ENCODE measurements around the gene MARCHF2.

The MARCHF2 gene

DNA sequence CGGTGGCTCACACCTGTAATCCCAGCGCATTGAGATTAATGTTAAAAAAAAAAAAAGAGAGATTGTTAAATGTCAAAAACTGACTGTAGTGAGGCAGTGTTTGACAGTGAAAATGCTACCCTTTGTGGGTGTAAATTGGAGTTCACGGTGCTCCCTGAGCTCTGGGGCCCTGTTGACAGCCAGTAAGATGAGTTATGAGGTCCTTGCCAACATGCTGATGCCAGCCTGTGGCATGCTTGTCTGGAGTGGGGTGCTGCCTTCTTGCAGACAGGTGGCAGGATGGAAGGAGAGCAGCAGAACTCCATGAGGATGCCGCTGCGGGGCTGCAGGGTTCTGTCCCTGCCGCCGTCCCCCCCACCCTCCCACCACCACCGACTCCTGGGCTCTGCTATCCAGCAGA is 63.4 kb downstream of the MARCHF2 start:
- Histone ChIP-seq H3K36me3 (ENCODE audit: insufficient read depth, low read length) (peaks cover 67% of the 10 kb centered on the region), H3K4me1 (ENCODE audit: control insufficient read depth, insufficient read depth, low read length) (no peaks in the 10 kb centered on the region), H3K4me3 (ENCODE audit: low read length) (no peak overlapping the region)

DNA sequence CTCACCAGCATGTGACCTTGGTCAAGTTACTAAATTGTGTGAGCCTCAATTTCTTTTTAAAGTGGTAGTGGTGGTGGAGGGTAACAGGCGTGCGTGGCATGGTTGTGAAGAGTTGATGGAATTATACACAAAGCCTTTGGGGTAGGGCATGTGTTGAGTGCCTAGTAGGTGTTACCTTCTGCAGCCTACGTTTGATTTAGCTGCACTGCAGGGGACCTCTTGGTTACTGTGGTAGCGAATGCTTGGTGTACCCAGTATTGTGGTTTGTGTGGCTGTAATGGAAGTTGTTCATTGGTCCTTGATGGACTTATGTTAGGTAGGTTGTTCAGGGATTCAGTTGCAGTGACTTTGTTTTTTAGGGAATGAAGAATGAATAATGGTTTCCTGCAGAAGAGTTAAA is 64.8 kb downstream of the MARCHF2 start:
- Histone ChIP-seq H3K36me3 (ENCODE audit: insufficient read depth, low read length) (peaks cover 67% of the 10 kb centered on the region), H3K9me3 (replicated peaks; ENCODE audit: low read length) (no peaks in the 10 kb centered on the region), H3K27me3 (ENCODE audit: control insufficient read depth, insufficient read depth, low read length) (no peaks in the 10 kb centered on the region), H3K4me2 (ENCODE audit: low read length) (no peak overlapping the region), H3K4me3 (ENCODE audit: low read length) (no peak overlapping the region), H3K9ac (ENCODE audit: low read depth, low read length) (no peak overlapping the region), H3K4me1 (ENCODE audit: control insufficient read depth, insufficient read depth, low read length) (no peaks in the 10 kb centered on the region)

More for the DNA sequence above, 63.4 kb downstream of the MARCHF2 start:
- Histone ChIP-seq H3K27me3 (ENCODE audit: control insufficient read depth, insufficient read depth, low read length) (no peaks in the 10 kb centered on the region), H3K9ac (ENCODE audit: low read depth, low read length) (no peak overlapping the region), H3K4me2 (ENCODE audit: low read length) (no peak overlapping the region), H3K9me3 (replicated peaks; ENCODE audit: low read length) (no peaks in the 10 kb centered on the region)

DNA sequence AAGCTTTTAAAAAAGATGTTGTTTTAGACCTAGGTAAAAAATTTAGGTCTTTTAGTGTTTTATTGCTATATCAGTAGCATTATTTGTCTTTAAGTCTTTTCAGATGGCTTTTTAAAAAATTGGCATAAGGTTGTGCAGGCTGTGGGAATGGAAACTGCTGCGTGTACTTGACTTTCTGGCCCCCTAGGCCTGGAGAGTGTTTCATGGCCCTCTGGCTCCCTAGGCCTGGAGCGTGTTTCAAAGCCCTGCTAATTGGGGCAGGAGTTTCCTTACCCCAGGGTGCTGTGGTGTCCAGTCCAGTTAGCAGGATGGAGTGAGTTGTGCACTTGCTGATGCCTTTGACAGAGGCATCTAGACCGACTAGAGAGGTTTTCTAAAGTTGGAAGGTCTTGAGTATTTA is 65.5 kb downstream of the MARCHF2 start:
- H3K9ac ChIP-seq (ENCODE audit: low read depth, low read length): no peak overlapping the region
- no peak overlapping the region for H3K4me2 ChIP-seq (ENCODE audit: low read length)
- no peaks in the 10 kb centered on the region for H3K9me3 ChIP-seq (replicated peaks; ENCODE audit: low read length)
- H3K4me3 ChIP-seq (ENCODE audit: low read length): no peak overlapping the region
- H3K36me3 ChIP-seq (ENCODE audit: insufficient read depth, low read length): peaks cover 67% of the 10 kb centered on the region
- no peaks in the 10 kb centered on the region for H3K4me1 ChIP-seq (ENCODE audit: control insufficient read depth, insufficient read depth, low read length)
- no peaks in the 10 kb centered on the region for H3K27me3 ChIP-seq (ENCODE audit: control insufficient read depth, insufficient read depth, low read length)

DNA sequence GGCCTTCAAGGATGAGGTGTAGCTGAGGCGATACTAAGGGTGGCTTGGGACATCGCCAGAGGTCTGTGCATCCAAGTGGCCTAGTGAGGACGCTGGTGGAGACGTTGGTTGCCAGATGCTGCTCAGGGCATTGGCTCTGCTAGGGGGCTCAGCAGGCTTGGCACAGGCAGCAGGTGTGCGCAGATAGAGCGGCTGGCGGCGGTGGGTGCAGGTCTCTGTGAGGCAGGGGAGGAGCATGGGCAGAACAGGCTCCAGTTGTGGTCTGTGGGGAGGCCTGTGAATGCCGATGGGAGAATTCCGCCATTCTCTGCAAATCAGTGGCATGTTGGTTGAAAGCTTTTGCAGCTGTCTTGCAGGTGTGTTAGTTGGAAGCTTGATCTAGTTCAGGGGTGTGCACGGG is 68.1 kb downstream of the MARCHF2 start:
- Histone ChIP-seq H3K4me2 (ENCODE audit: low read length) (no peak overlapping the region), H3K9me3 (replicated peaks; ENCODE audit: low read length) (no peaks in the 10 kb centered on the region), H3K9ac (ENCODE audit: low read depth, low read length) (no peak overlapping the region), H3K4me3 (ENCODE audit: low read length) (no peak overlapping the region), H3K36me3 (ENCODE audit: insufficient read depth, low read length) (peaks cover 72% of the 10 kb centered on the region), H3K27me3 (ENCODE audit: control insufficient read depth, insufficient read depth, low read length) (no peaks in the 10 kb centered on the region), H3K4me1 (ENCODE audit: control insufficient read depth, insufficient read depth, low read length) (no peaks in the 10 kb centered on the region)

DNA sequence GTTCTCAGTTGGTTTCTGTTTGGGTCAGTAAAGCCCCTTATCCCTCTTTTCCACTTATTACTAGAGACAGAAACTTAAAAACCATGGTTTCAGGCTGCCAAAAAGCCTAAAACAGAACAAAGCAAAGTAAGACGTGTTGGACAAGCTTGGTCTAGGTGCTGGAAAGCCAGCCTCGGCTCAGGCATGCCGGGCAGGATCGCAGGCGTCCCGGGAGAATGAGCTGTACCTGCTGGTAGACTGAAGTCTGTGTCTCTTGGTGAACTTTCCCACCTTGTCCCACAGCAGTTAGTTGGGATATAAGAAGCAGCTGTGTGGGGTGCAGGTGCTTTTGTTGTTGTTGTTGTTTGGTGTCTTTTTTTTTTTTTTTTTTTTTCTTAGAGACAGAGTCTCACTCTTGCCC is 68.5 kb downstream of the MARCHF2 start:
- H3K36me3 ChIP-seq (ENCODE audit: insufficient read depth, low read length): peaks cover 76% of the 10 kb centered on the region
- H3K4me2 ChIP-seq (ENCODE audit: low read length): no peak overlapping the region
- no peaks in the 10 kb centered on the region for H3K9me3 ChIP-seq (replicated peaks; ENCODE audit: low read length)
- H3K27me3 ChIP-seq (ENCODE audit: control insufficient read depth, insufficient read depth, low read length): no peaks in the 10 kb centered on the region
- no peak overlapping the region for H3K4me3 ChIP-seq (ENCODE audit: low read length)
- no peak overlapping the region for H3K9ac ChIP-seq (ENCODE audit: low read depth, low read length)
- no peaks in the 10 kb centered on the region for H3K4me1 ChIP-seq (ENCODE audit: control insufficient read depth, insufficient read depth, low read length)

DNA sequence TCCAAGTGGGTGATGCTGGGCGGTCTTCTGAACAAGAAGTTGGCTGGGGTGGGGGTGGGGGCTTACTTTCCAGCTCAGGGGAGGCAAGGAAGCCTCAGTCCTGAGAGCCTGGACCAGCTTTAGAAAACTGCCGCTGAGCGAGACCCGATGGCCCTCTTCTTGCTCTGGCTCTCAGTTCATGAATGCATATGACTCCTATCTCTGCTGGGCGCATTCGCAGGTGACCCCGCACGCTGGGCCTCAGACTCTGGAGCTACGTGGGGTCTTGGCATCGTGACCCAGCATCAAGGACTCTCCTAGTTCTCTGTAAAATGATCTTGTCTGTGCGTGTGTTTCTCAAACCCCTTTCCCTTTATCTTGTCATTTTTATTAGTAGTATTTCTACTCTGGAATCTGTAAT is 69.6 kb downstream of the MARCHF2 start:
- H3K9me3 ChIP-seq (replicated peaks; ENCODE audit: low read length): no peaks in the 10 kb centered on the region
- no peak overlapping the region for H3K4me2 ChIP-seq (ENCODE audit: low read length)
- peaks cover 77% of the 10 kb centered on the region for H3K36me3 ChIP-seq (ENCODE audit: insufficient read depth, low read length)
- no peaks in the 10 kb centered on the region for H3K4me1 ChIP-seq (ENCODE audit: control insufficient read depth, insufficient read depth, low read length)
- H3K27me3 ChIP-seq (ENCODE audit: control insufficient read depth, insufficient read depth, low read length): no peaks in the 10 kb centered on the region
- H3K4me3 ChIP-seq (ENCODE audit: low read length): no peak overlapping the region
- no peak overlapping the region for H3K9ac ChIP-seq (ENCODE audit: low read depth, low read length)

DNA sequence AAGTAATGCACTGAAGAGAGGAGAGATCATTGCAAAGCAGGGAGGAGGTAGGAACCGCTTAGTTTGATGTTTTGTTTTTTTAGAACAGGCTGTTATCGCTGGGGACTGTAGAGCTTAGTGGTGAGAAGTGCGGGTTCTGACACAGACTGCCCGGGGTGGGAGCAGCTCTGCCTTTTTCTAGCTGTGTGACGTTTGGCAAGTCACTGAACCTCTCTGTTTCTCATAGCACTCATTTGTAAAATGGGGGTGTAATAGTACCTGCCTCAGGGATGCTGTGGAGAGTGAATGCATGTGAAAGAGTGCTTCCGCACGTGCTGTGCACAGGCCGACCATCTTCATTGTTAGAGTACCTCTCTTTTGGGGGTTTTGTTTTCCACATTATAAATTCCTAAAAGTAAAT is 70.1 kb downstream of the MARCHF2 start:
- Histone ChIP-seq H3K4me2 (ENCODE audit: low read length) (no peak overlapping the region), H3K27me3 (ENCODE audit: control insufficient read depth, insufficient read depth, low read length) (no peaks in the 10 kb centered on the region), H3K4me1 (ENCODE audit: control insufficient read depth, insufficient read depth, low read length) (no peaks in the 10 kb centered on the region), H3K9me3 (replicated peaks; ENCODE audit: low read length) (no peaks in the 10 kb centered on the region), H3K36me3 (ENCODE audit: insufficient read depth, low read length) (peaks cover 78% of the 10 kb centered on the region), H3K9ac (ENCODE audit: low read depth, low read length) (no peak overlapping the region), H3K4me3 (ENCODE audit: low read length) (no peak overlapping the region)

DNA sequence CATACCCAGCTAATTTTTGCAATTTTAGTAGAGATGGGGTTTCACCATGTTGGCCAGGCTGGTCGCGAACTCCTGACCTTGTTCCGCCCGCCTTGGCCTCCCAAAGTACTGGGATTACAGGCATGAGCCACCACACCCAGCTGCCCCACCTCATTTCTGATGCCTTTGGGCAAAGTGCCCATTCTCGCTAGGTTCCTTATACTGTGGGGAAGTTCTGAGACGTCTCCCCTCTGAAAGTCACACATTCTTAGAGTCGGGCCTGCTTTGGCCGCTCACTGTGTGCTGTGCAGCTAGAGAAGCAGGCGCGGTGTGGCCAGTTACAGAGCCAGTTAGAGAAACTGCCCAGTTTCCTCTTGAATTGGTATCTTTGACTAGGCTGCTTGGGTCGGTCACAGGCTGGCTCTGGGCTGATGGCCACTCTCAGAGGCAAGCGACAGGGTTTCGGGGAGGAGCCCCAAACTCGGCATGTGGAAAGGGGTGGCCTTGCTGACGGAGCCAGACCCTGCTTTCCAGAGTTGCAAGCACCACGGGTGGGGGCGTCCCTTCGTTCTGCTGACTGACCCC is 71.3 kb downstream of the MARCHF2 start:
- Histone ChIP-seq H3K4me3 (ENCODE audit: low read length) (no peak overlapping the region), H3K4me1 (ENCODE audit: control insufficient read depth, insufficient read depth, low read length) (no peaks in the 10 kb centered on the region), H3K4me2 (ENCODE audit: low read length) (no peak overlapping the region), H3K9me3 (replicated peaks; ENCODE audit: low read length) (no peaks in the 10 kb centered on the region), H3K36me3 (ENCODE audit: insufficient read depth, low read length) (peaks cover 81% of the 10 kb centered on the region), H3K27me3 (ENCODE audit: control insufficient read depth, insufficient read depth, low read length) (no peaks in the 10 kb centered on the region), H3K9ac (ENCODE audit: low read depth, low read length) (no peak overlapping the region)

DNA sequence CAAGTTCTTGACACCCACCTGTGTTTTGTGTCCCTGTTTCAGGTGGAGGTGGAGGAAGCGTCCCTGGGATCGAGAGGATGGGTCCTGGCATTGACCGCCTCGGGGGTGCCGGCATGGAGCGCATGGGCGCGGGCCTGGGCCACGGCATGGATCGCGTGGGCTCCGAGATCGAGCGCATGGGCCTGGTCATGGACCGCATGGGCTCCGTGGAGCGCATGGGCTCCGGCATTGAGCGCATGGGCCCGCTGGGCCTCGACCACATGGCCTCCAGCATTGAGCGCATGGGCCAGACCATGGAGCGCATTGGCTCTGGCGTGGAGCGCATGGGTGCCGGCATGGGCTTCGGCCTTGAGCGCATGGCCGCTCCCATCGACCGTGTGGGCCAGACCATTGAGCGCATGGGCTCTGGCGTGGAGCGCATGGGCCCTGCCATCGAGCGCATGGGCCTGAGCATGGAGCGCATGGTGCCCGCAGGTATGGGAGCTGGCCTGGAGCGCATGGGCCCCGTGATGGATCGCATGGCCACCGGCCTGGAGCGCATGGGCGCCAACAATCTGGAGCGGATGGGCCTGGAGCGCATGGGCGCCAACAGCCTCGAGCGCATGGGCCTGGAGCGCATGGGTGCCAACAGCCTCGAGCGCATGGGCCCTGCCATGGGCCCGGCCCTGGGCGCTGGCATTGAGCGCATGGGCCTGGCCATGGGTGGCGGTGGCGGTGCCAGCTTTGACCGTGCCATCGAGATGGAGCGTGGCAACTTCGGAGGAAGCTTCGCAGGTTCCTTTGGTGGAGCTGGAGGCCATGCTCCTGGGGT is 72.7 kb downstream of the MARCHF2 start:
- Histone ChIP-seq H3K4me1 (ENCODE audit: control insufficient read depth, insufficient read depth, low read length) (no peaks in the 10 kb centered on the region), H3K27me3 (ENCODE audit: control insufficient read depth, insufficient read depth, low read length) (no peaks in the 10 kb centered on the region), H3K4me3 (ENCODE audit: low read length) (no peak overlapping the region), H3K36me3 (ENCODE audit: insufficient read depth, low read length) (peaks cover 88% of the 10 kb centered on the region), H3K4me2 (ENCODE audit: low read length) (no peak overlapping the region), H3K9me3 (replicated peaks; ENCODE audit: low read length) (no peaks in the 10 kb centered on the region), H3K9ac (ENCODE audit: low read depth, low read length) (no peak overlapping the region)

DNA sequence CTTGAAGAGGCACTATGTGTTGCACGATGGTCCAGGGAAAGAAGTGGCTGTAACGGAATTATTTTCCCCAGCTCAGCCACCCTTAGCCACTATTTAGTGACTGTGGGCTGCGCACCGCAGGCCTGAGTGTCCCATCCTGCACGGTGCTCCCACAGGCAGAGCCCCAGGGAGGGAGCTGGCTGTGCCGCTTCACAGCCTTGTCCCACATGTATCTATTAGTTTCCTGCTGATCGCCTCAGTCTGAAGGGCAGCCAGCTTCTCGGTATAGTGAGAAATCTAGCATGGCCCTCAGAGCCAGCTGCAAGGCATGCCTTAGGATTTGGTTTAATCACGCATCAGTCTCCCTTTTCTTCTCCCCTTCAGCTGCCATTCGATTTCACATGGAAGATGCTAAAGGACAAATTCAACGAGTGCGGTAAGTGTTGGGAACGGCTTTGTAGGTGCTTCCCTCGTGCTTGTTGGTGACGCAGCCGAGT is 73.6 kb downstream of the MARCHF2 start:
- peaks cover 79% of the 10 kb centered on the region for H3K36me3 ChIP-seq (ENCODE audit: insufficient read depth, low read length)
- H3K4me1 ChIP-seq (ENCODE audit: control insufficient read depth, insufficient read depth, low read length): no peaks in the 10 kb centered on the region
- H3K27me3 ChIP-seq (ENCODE audit: control insufficient read depth, insufficient read depth, low read length): no peaks in the 10 kb centered on the region
- no peak overlapping the region for H3K4me2 ChIP-seq (ENCODE audit: low read length)
- no peaks in the 10 kb centered on the region for H3K9me3 ChIP-seq (replicated peaks; ENCODE audit: low read length)
- no peak overlapping the region for H3K4me3 ChIP-seq (ENCODE audit: low read length)
- no peak overlapping the region for H3K9ac ChIP-seq (ENCODE audit: low read depth, low read length)

DNA sequence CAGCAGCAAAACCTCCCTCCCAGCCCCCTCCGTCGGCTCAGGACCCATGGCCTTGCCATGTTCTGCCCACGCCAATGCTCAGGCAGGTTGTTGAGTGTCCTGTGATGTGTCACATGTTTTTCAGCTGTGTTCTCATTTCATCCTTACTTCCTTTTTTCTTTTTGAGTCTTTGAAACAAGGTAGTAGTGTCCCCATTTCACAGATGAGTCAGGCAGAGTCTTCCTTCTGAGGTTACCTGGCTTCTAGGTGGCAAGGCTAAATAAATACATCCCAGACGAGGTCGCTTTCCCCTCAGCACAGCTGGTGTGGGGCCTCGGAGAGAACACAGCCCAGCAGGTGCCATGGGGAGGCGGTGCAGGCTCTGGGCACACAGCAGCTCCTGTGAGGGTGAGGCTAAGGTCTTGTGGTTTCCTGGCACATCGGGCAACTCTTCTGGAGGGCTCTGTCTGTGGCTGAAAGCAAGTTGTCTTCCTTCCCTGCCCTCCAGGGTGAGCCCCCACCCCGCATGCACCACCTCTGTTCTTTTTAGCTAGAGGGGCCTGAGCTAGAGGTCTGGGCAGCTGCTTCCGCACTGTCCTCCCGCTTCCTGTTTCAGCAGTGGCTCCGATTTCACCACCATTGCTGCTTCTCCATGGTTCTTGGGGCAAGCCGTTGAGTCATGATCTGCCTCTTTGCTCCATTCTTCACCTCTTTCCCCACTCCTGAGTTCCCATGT is 74.2 kb downstream of the MARCHF2 start:
- Histone ChIP-seq H3K4me1 (ENCODE audit: control insufficient read depth, insufficient read depth, low read length) (no peaks in the 10 kb centered on the region), H3K9ac (ENCODE audit: low read depth, low read length) (no peak overlapping the region), H3K27me3 (ENCODE audit: control insufficient read depth, insufficient read depth, low read length) (no peaks in the 10 kb centered on the region), H3K4me3 (ENCODE audit: low read length) (no peak overlapping the region), H3K36me3 (ENCODE audit: insufficient read depth, low read length) (peaks cover 77% of the 10 kb centered on the region), H3K4me2 (ENCODE audit: low read length) (no peak overlapping the region), H3K9me3 (replicated peaks; ENCODE audit: low read length) (no peaks in the 10 kb centered on the region)
